Natural killer cell (primary cell): ENCODE results near the gene HIVEP3. TPM values are rescaled to one million over a fixed set of nuclear protein-coding genes. Genes with fewer than 3 reads are reported as not detected.

Source experiments
- ATAC-seq, 3 donors: fragments of 150-1000 bp in 2 of 3; fragments of 200-7000 bp in 1 of 3; cut with Tn5 transposase; 1 replicate in 1 of 3; 2 replicates in 2 of 3; pipeline ENCODE4 v1.10.0; 2021; ENCODE audit warnings: mild to moderate bottlenecking in 2 of 3, moderate library complexity in 2 of 3
- DNase-seq, 2 donors: peaks; one replicate each; pipeline versions ENCODE4 v3.0.0 to v3.0.0-alpha.2; 2013 to 2021; ENCODE audit warnings: mixed read lengths in 1 of 2
- H3K27ac ChIP-seq: one replicate; pipeline ENCODE4 v1.5.1; 2013; ENCODE audit warnings: mild to moderate bottlenecking, low read length
- H3K27me3 ChIP-seq: one replicate; pipeline ENCODE4 v1.6.1; 2013; ENCODE audit warnings: low read length; ENCODE audit not compliant: control insufficient read depth, insufficient read depth
- H3K36me3 ChIP-seq: one replicate; pipeline ENCODE4 v1.6.1; 2013; ENCODE audit warnings: low read length; ENCODE audit not compliant: control insufficient read depth, insufficient read depth
- H3K4me1 ChIP-seq: one replicate; pipeline ENCODE4 v1.6.1; 2013; ENCODE audit warnings: low read length; ENCODE audit not compliant: control insufficient read depth, insufficient read depth
- H3K4me3 ChIP-seq: one replicate; pipeline ENCODE4 v1.5.1; 2013; ENCODE audit warnings: low read length
- H3K9me3 ChIP-seq: one replicate; pipeline ENCODE4 v1.6.1; 2013; ENCODE audit warnings: low read length; ENCODE audit not compliant: control insufficient read depth, insufficient read depth
- H3K27ac Mint-ChIP-seq, 2 donors: one replicate each; pipeline ENCODE4 v1.8.0; 2022; ENCODE audit warnings: mild to moderate bottlenecking in 2 of 2, mixed read lengths in 2 of 2, moderate library complexity in 1 of 2
- H3K27me3 Mint-ChIP-seq, 2 donors: one replicate each; pipeline ENCODE4 v1.8.0; 2022; ENCODE audit warnings: low read depth in 2 of 2, mixed read lengths in 2 of 2
- H3K36me3 Mint-ChIP-seq: one replicate; pipeline ENCODE4 v1.8.0; 2022; ENCODE audit warnings: mixed read lengths
- H3K4me1 Mint-ChIP-seq, 2 donors: one replicate each; pipeline ENCODE4 v1.8.0; 2022; ENCODE audit warnings: mixed read lengths in 2 of 2
- H3K4me3 Mint-ChIP-seq: one replicate; pipeline ENCODE4 v1.8.0; 2022; ENCODE audit warnings: mild to moderate bottlenecking, moderate library complexity, mixed read lengths
- H3K9me3 Mint-ChIP-seq, 2 donors: one replicate each; pipeline ENCODE4 v1.8.0; 2022; ENCODE audit warnings: mixed read lengths in 2 of 2
- WGBS: methylation state at CpG from one replicate; pipeline ENCODE4 v1.1.7; 2013; ENCODE audit warnings: missing lambda C conversion rate; ENCODE audit not compliant: insufficient coverage; 5-methylcytosine and 5-hydroxymethylcytosine counted together
- intact Hi-C: fragments of 100-400 bp; cut with micrococcal nuclease; formaldehyde crosslinking; loops from one replicate; pipeline ENCODE4 v1.14.2; 2022
- total RNA-seq, 4 donors: library from RNA; stranded (reverse); fragments of 120-200 nt in 1 of 4; gene quantifications; one replicate each; pipeline versions ENCODE4 v1.2.3 to v1.2.4, GENCODE V29; 2013 to 2022
- TF ChIP-seq, protein P1 (sequence below): fragments of 200-600 bp; IDR thresholded peaks from one replicate; pipeline ENCODE4 v1.8.0; 2022; ENCODE audit warnings: antibody characterized with exemption

The HIVEP3 gene
- total RNA-seq, 3 donors from 2014 or later (not counting 1 experiment from before 2014, with no cell fraction given), result 26.2 to 35.2 (median 29.8) TPM

GRCh38 chr1:41523071-41523470 is 395.7 kb downstream of the HIVEP3 start:
- H3K27me3 Mint-ChIP-seq, result no peaks in the 10 kb centered on the region
- ATAC-seq, result no peak
- H3K9me3 Mint-ChIP-seq, result peaks cover 0 to 5% of the 10 kb centered on the region in 2 donors
- Histone ChIP-seq H3K27me3 (no peaks in the 10 kb centered on the region), H3K27ac (no peak overlapping the region), H3K9me3 (peaks cover 7% of the 10 kb centered on the region), H3K4me1 (no peaks in the 10 kb centered on the region), H3K4me3 (no peak overlapping the region), H3K36me3 (peaks cover 3% of the 10 kb centered on the region)
- H3K36me3 Mint-ChIP-seq, result no peaks in the 10 kb centered on the region
- TF ChIP-seq, protein P1, sequence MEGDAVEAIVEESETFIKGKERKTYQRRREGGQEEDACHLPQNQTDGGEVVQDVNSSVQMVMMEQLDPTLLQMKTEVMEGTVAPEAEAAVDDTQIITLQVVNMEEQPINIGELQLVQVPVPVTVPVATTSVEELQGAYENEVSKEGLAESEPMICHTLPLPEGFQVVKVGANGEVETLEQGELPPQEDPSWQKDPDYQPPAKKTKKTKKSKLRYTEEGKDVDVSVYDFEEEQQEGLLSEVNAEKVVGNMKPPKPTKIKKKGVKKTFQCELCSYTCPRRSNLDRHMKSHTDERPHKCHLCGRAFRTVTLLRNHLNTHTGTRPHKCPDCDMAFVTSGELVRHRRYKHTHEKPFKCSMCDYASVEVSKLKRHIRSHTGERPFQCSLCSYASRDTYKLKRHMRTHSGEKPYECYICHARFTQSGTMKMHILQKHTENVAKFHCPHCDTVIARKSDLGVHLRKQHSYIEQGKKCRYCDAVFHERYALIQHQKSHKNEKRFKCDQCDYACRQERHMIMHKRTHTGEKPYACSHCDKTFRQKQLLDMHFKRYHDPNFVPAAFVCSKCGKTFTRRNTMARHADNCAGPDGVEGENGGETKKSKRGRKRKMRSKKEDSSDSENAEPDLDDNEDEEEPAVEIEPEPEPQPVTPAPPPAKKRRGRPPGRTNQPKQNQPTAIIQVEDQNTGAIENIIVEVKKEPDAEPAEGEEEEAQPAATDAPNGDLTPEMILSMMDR, result no peak
- intact Hi-C loops, result no loop called here
- no peak overlapping the region for H3K4me3 Mint-ChIP-seq
- WGBS, result 84% methylated on average over 10 of the region's 10 CpGs
- no peak for DNase-seq
- H3K27ac Mint-ChIP-seq, result no peak overlapping the region
- no peaks in the 10 kb centered on the region for H3K4me1 Mint-ChIP-seq

GRCh38 chr1:41521766-41522165 is 397.0 kb downstream of the HIVEP3 start:
- H3K36me3 Mint-ChIP-seq, result no peaks in the 10 kb centered on the region
- Histone ChIP-seq H3K27me3 (no peaks in the 10 kb centered on the region), H3K36me3 (peaks cover 3% of the 10 kb centered on the region), H3K4me3 (no peak overlapping the region), H3K9me3 (no peaks in the 10 kb centered on the region), H3K27ac (no peak overlapping the region), H3K4me1 (peaks cover 3% of the 10 kb centered on the region)
- TF ChIP-seq, protein P1, result no peak
- peaks cover 0 to 2% of the 10 kb centered on the region in 2 donors for H3K9me3 Mint-ChIP-seq
- no peaks in the 10 kb centered on the region for H3K27me3 Mint-ChIP-seq
- H3K4me3 Mint-ChIP-seq, result no peak overlapping the region
- H3K27ac Mint-ChIP-seq, result no peak overlapping the region
- intact Hi-C loops, result no loop called here
- DNase-seq, result no peak
- H3K4me1 Mint-ChIP-seq, result peaks cover 3% of the 10 kb centered on the region in 2 donors
- WGBS, result 90% methylated on average over 12 of the region's 12 CpGs
- no peak for ATAC-seq

GRCh38 chr1:41520951-41521752 is 397.6 kb downstream of the HIVEP3 start:
- H3K9me3 ChIP-seq, result no peaks in the 10 kb centered on the region
- intact Hi-C loops, result no loop called here
- no peak overlapping the region for H3K27ac Mint-ChIP-seq

More at GRCh38 chr1:41520951-41521752, 397.6 kb downstream of the HIVEP3 start:
- H3K9me3 Mint-ChIP-seq, result no peaks in the 10 kb centered on the region
- Histone ChIP-seq H3K4me1 (peaks cover 9% of the 10 kb centered on the region), H3K4me3 (no peak overlapping the region), H3K27ac (no peak overlapping the region), H3K36me3 (peaks cover 3% of the 10 kb centered on the region), H3K27me3 (no peaks in the 10 kb centered on the region)
- H3K4me3 Mint-ChIP-seq, result no peak overlapping the region
- WGBS, result 81% methylated on average over 15 of the region's 15 CpGs
- ATAC-seq (no peak), DNase-seq (no peak)
- peaks cover 9% of the 10 kb centered on the region in 2 donors for H3K4me1 Mint-ChIP-seq
- H3K27me3 Mint-ChIP-seq, result no peaks in the 10 kb centered on the region
- no peaks in the 10 kb centered on the region for H3K36me3 Mint-ChIP-seq
- TF ChIP-seq, protein P1, result no peak
